Astrocyte (in vitro differentiated cells and primary cell): ENCODE results near the gene CCR4. TPM values are rescaled to one million over a fixed set of nuclear protein-coding genes. Genes with fewer than 3 reads are reported as not detected.

Experiments used
- DNase-seq: peaks from one replicate; pipeline ENCODE4 v3.0.0-alpha.2; 2010; ENCODE audit warnings: low read depth
- FAIRE-seq: peaks from 2 replicates; lab custom pipeline; 2011; peaks lifted over from hg19 to GRCh38; lab: Jason Lieb, UNC
- H2AFZ ChIP-seq: 2 replicates; pipeline ENCODE4 v1.6.0; 2012; ENCODE audit warnings: low read depth, low read length, inconsistent platforms
- H3K27ac ChIP-seq: 2 replicates; pipeline ENCODE4 v1.5.1; 2011; ENCODE audit warnings: low read depth, low read length, inconsistent platforms
- H3K27me3 ChIP-seq: 2 replicates; pipeline ENCODE4 v1.6.0; 2011; ENCODE audit warnings: low read length, inconsistent platforms; ENCODE audit not compliant: insufficient read depth
- H3K36me3 ChIP-seq: 2 replicates; pipeline ENCODE4 v1.5.1; 2011; ENCODE audit warnings: low read length, inconsistent platforms; ENCODE audit not compliant: insufficient read depth
- H3K4me1 ChIP-seq: 2 replicates; pipeline ENCODE4 v1.5.1; 2011; ENCODE audit warnings: low read length, inconsistent platforms; ENCODE audit not compliant: insufficient read depth
- H3K4me2 ChIP-seq: 2 replicates; pipeline ENCODE4 v1.6.0; 2012; ENCODE audit warnings: low read length, inconsistent platforms
- H3K4me3 ChIP-seq: 2 replicates; pipeline ENCODE4 v1.5.1; 2011; ENCODE audit warnings: low read depth, mild to moderate bottlenecking, low read length, inconsistent platforms; ENCODE audit not compliant: insufficient read depth
- H3K79me2 ChIP-seq: 2 replicates; pipeline ENCODE4 v1.6.0; 2012; ENCODE audit warnings: mild to moderate bottlenecking, low read length, inconsistent platforms; ENCODE audit not compliant: insufficient read depth
- H3K9ac ChIP-seq: 2 replicates; pipeline ENCODE4 v1.6.0; 2012; ENCODE audit warnings: mild to moderate bottlenecking, low read length, inconsistent platforms
- H3K9me3 ChIP-seq: 2 replicates; pipeline ENCODE4 v1.5.1; 2012; ENCODE audit warnings: low read depth, mild to moderate bottlenecking, low read length, inconsistent platforms; ENCODE audit not compliant: insufficient read depth
- H4K20me1 ChIP-seq: 2 replicates; pipeline ENCODE4 v1.6.0; 2012; ENCODE audit warnings: low read length, inconsistent platforms; ENCODE audit not compliant: insufficient read depth
- H3K27ac Mint-ChIP-seq: one replicate; pipeline ENCODE4 v1.8.0; 2021; ENCODE audit warnings: mild to moderate bottlenecking, mixed read lengths; ENCODE audit not compliant: unreplicated experiment
- H3K27me3 Mint-ChIP-seq: one replicate; pipeline ENCODE4 v1.8.0; 2021; ENCODE audit warnings: low read depth, mixed read lengths; ENCODE audit not compliant: unreplicated experiment
- H3K36me3 Mint-ChIP-seq: one replicate; pipeline ENCODE4 v1.8.0; 2021; ENCODE audit warnings: low read depth, mixed read lengths; ENCODE audit not compliant: unreplicated experiment
- H3K4me1 Mint-ChIP-seq: one replicate; pipeline ENCODE4 v1.8.0; 2021; ENCODE audit warnings: low read depth, mixed read lengths; ENCODE audit not compliant: unreplicated experiment
- H3K4me3 Mint-ChIP-seq: one replicate; pipeline ENCODE4 v1.8.0; 2021; ENCODE audit warnings: mild to moderate bottlenecking, moderate library complexity, mixed read lengths; ENCODE audit not compliant: unreplicated experiment
- H3K9me3 Mint-ChIP-seq: one replicate; pipeline ENCODE4 v1.8.0; 2021; ENCODE audit warnings: mild to moderate bottlenecking, mixed read lengths; ENCODE audit not compliant: unreplicated experiment
- EZH2 ChIP-seq: IDR thresholded peaks from 2 replicates; pipeline ENCODE4 v1.6.1; 2012; ENCODE audit warnings: mild to moderate bottlenecking, low read length, inconsistent platforms; ENCODE audit not compliant: insufficient read depth
- total RNA-seq: library from RNA; stranded (reverse); gene quantifications from 2 replicates; pipeline ENCODE4 v1.2.1, GENCODE V29; 2021
- TF ChIP-seq, protein P1 (sequence below): IDR thresholded peaks from 2 replicates; pipeline ENCODE4 v1.5.1; 2011; ENCODE audit warnings: low read depth, mild to moderate bottlenecking, inconsistent platforms, low read length, moderate library complexity; ENCODE audit not compliant: insufficient read depth

The CCR4 gene
- total RNA-seq, 1 donor from 2014 or later, result not detected

DNA sequence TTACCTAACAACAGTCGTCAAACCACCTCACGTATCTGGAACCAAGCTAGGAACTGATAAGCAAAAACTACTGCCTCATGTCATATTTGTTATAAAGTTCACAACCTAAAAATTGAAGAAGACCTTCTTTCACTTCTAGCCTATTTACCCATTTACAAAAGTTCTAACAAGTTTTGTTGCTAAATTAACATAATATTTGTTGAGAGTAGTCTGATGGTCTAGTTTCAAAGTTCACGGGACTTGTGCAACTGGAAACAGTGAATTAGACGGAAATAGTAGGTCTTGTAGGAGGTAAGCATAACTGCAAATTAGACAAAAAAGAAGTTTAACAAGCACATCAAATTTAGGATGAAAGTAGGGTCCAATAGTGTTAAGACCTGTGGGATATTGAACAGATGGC is 51.9 kb downstream of the CCR4 start:
- Histone ChIP-seq H2AFZ (no peak overlapping the region), H3K27me3 (no peaks in the 10 kb centered on the region), H3K9ac (no peak overlapping the region), H3K4me1 (no peaks in the 10 kb centered on the region), H3K36me3 (no peaks in the 10 kb centered on the region), H3K4me2 (no peak overlapping the region), H3K27ac (no peak overlapping the region), H3K4me3 (no peak overlapping the region), H3K9me3 (no peaks in the 10 kb centered on the region), H4K20me1 (peaks cover 2% of the 10 kb centered on the region), H3K79me2 (no peaks in the 10 kb centered on the region)
- Mint-ChIP-seq H3K4me3 (no peak overlapping the region), H3K36me3 (peaks cover 32% of the 10 kb centered on the region), H3K27me3 (no peaks in the 10 kb centered on the region), H3K27ac (no peak overlapping the region), H3K4me1 (peaks cover 12% of the 10 kb centered on the region), H3K9me3 (peaks cover 7% of the 10 kb centered on the region)
- TF ChIP-seq, protein P1, sequence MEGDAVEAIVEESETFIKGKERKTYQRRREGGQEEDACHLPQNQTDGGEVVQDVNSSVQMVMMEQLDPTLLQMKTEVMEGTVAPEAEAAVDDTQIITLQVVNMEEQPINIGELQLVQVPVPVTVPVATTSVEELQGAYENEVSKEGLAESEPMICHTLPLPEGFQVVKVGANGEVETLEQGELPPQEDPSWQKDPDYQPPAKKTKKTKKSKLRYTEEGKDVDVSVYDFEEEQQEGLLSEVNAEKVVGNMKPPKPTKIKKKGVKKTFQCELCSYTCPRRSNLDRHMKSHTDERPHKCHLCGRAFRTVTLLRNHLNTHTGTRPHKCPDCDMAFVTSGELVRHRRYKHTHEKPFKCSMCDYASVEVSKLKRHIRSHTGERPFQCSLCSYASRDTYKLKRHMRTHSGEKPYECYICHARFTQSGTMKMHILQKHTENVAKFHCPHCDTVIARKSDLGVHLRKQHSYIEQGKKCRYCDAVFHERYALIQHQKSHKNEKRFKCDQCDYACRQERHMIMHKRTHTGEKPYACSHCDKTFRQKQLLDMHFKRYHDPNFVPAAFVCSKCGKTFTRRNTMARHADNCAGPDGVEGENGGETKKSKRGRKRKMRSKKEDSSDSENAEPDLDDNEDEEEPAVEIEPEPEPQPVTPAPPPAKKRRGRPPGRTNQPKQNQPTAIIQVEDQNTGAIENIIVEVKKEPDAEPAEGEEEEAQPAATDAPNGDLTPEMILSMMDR, result no peak
- TF ChIP-seq EZH2, result no peak
- FAIRE-seq, result no peak
- DNase-seq, result no peak

DNA sequence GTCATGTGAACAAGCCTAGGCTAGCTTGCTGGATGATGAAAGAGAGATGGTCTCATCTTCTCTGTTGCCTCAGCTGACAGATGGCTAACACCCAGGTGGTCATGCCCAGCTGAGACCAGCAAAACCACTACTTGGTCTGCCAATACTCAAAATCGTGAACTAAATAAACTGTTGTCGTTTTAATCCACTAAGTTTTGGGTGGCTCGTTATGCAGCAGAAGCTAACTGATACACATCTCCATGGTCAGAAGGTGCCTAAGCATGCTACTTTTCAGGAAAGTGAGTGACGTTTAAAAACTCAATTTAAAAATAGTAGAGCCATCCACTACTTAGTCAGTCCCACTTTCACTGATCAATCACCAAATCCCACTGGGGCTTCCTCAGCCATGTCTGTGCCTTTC is 52.8 kb downstream of the CCR4 start:
- Mint-ChIP-seq H3K9me3 (peaks cover 7% of the 10 kb centered on the region), H3K27ac (no peak overlapping the region), H3K4me3 (no peak overlapping the region), H3K27me3 (no peaks in the 10 kb centered on the region), H3K4me1 (peaks cover 12% of the 10 kb centered on the region), H3K36me3 (peaks cover 32% of the 10 kb centered on the region)
- no peaks in the 10 kb centered on the region for H4K20me1 ChIP-seq
- H3K27ac ChIP-seq, result no peak overlapping the region
- H2AFZ ChIP-seq, result no peak overlapping the region
- no peak overlapping the region for H3K4me2 ChIP-seq
- no peaks in the 10 kb centered on the region for H3K79me2 ChIP-seq
- no peak overlapping the region for H3K9ac ChIP-seq
- TF ChIP-seq EZH2, result no peak
- TF ChIP-seq, protein P1, result no peak
- H3K4me3 ChIP-seq, result no peak overlapping the region
- no peaks in the 10 kb centered on the region for H3K36me3 ChIP-seq
- FAIRE-seq (no peak), DNase-seq (no peak)
- H3K27me3 ChIP-seq, result no peaks in the 10 kb centered on the region
- H3K9me3 ChIP-seq, result no peaks in the 10 kb centered on the region
- no peaks in the 10 kb centered on the region for H3K4me1 ChIP-seq

DNA sequence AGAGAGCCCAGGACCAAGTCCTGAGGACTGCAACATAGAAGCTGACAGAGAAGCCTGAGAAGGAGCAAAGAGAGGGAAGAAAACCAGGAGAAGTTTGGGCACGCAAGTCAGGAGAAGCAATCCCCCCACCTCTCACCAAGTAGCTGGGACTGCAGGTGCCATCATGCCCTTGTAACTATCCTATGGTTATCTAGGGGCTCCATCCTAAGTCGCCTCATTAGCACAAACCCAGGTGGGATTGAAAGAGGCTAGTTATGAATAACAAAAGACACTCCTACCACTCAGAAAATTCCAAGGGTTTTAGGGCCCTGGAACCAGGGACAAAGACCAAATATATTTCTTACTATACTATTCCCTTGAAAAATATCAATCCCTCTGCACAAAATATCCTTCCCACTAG is 53.5 kb downstream of the CCR4 start:
- Histone ChIP-seq H3K27ac (no peak overlapping the region), H2AFZ (no peak overlapping the region), H3K9me3 (no peaks in the 10 kb centered on the region), H3K79me2 (no peaks in the 10 kb centered on the region), H4K20me1 (no peaks in the 10 kb centered on the region), H3K4me1 (no peaks in the 10 kb centered on the region), H3K4me2 (no peak overlapping the region), H3K9ac (no peak overlapping the region), H3K4me3 (no peak overlapping the region), H3K27me3 (no peaks in the 10 kb centered on the region), H3K36me3 (peaks cover under 1% of the 10 kb centered on the region)
- TF ChIP-seq EZH2, result no peak
- TF ChIP-seq, protein P1, result no peak
- Mint-ChIP-seq H3K27ac (no peak overlapping the region), H3K4me3 (no peak overlapping the region), H3K36me3 (peaks cover 36% of the 10 kb centered on the region), H3K9me3 (peaks cover 7% of the 10 kb centered on the region), H3K27me3 (no peaks in the 10 kb centered on the region), H3K4me1 (peaks cover 12% of the 10 kb centered on the region)
- FAIRE-seq (no peak), DNase-seq (no peak)

Other genes starting within 250 kb of the CCR4 start
- gene TRIM71, start 133.6 kb upstream of the CCR4 start, total RNA-seq, result 10.9 and 17.2 TPM in 2 replicates
- gene GLB1, start 145.5 kb downstream of the CCR4 start, total RNA-seq, result 128 and 148 TPM in 2 replicates
- gene TMPPE, start 145.5 kb downstream of the CCR4 start, total RNA-seq, result 15.1 TPM in 2 replicates
- gene CRTAP, start 162.4 kb downstream of the CCR4 start, total RNA-seq, result 144 and 145 TPM in 2 replicates